ENCODE data around the gene ZNF462. TPM values are rescaled to one million over a fixed set of nuclear protein-coding genes. Genes with fewer than 3 reads are reported as not detected.

Gene ZNF462
- total RNA-seq, 2 donors from 2014 or later, result 28.9 to 29.3 TPM

- Histone ChIP-seq H3K9me3 (no peaks in the 10 kb centered on the region), H3K9ac (ENCODE audit: low read depth in 2 of 2, low read length in 2 of 2) (no peak overlapping the region), H3K36me3 (no peaks in the 10 kb centered on the region), H3K4me1 (no peaks in the 10 kb centered on the region), H3K27me3 (no peaks in the 10 kb centered on the region), H3K4me3 (no peak overlapping the region), H3K27ac (no peak overlapping the region)
- DNase-seq, result no peak
- no peak for TF ChIP-seq CTCF (IDR thresholded peaks at IDR 0.05)
- intact Hi-C loops (cut with DNase I), result no loop called here
Observed at GRCh38 chr9:106906129-106906528, 43.2 kb downstream of the ZNF462 start.

GRCh38 chr9:106911951-106912350, 49.0 kb downstream of the ZNF462 start:
- no peaks in the 10 kb centered on the region for H3K27me3 ChIP-seq
- no peak for DNase-seq
- no peaks in the 10 kb centered on the region for H3K4me1 ChIP-seq
- H3K36me3 ChIP-seq, result no peaks in the 10 kb centered on the region
- intact Hi-C loops (cut with DNase I), result no loop called here
- H3K9ac ChIP-seq (ENCODE audit: low read depth in 2 of 2, low read length in 2 of 2), result no peak overlapping the region
- no peak overlapping the region for H3K27ac ChIP-seq
- H3K9me3 ChIP-seq, result no peaks in the 10 kb centered on the region
- no peak for TF ChIP-seq CTCF (IDR thresholded peaks at IDR 0.05)
- no peak overlapping the region for H3K4me3 ChIP-seq

GRCh38 chr9:106913276-106913675, 50.3 kb downstream of the ZNF462 start:
- no peak for TF ChIP-seq CTCF (IDR thresholded peaks at IDR 0.05)

GRCh38 chr9:106915851-106916250, 52.9 kb downstream of the ZNF462 start:
- no peaks in the 10 kb centered on the region for H3K36me3 ChIP-seq
- DNase-seq, result no peak
- no peak overlapping the region for H3K9ac ChIP-seq (ENCODE audit: low read depth in 2 of 2, low read length in 2 of 2)
- no peak overlapping the region for H3K4me3 ChIP-seq
- H3K27me3 ChIP-seq, result no peaks in the 10 kb centered on the region
- H3K9me3 ChIP-seq, result no peaks in the 10 kb centered on the region
- no peak overlapping the region for H3K27ac ChIP-seq
- H3K4me1 ChIP-seq, result no peaks in the 10 kb centered on the region
- no peak for TF ChIP-seq CTCF (IDR thresholded peaks at IDR 0.05)
- intact Hi-C loops (cut with DNase I), result no loop called here

More at GRCh38 chr9:106913276-106913675, 50.3 kb downstream of the ZNF462 start:
- no peak overlapping the region for H3K4me3 ChIP-seq
- H3K27me3 ChIP-seq, result no peaks in the 10 kb centered on the region
- DNase-seq, result no peak
- H3K4me1 ChIP-seq, result no peaks in the 10 kb centered on the region
- no peak overlapping the region for H3K27ac ChIP-seq
- H3K9me3 ChIP-seq, result no peaks in the 10 kb centered on the region
- H3K36me3 ChIP-seq, result no peaks in the 10 kb centered on the region
- H3K9ac ChIP-seq (ENCODE audit: low read depth in 2 of 2, low read length in 2 of 2), result no peak overlapping the region
- intact Hi-C loops (cut with DNase I), result no loop called here

GRCh38 chr9:106916466-106917235, 53.7 kb downstream of the ZNF462 start:
- Histone ChIP-seq H3K27ac (peak overlapping the region; percentile 19), H3K27me3 (no peaks in the 10 kb centered on the region), H3K4me3 (no peak overlapping the region), H3K36me3 (no peaks in the 10 kb centered on the region), H3K9ac (ENCODE audit: low read depth in 2 of 2, low read length in 2 of 2) (no peak overlapping the region), H3K4me1 (no peaks in the 10 kb centered on the region), H3K9me3 (no peaks in the 10 kb centered on the region)
- intact Hi-C loops (cut with DNase I), result no loop called here
- DNase-seq, result peak; percentile 68
- TF ChIP-seq CTCF (IDR thresholded peaks at IDR 0.05), result no peak

All from colonic mucosa (tissue), 4 donors.